Stimulated activated CD8-positive, alpha-beta memory T cell treated with anti-CD3 and anti-CD28 coated beads, Interleukin-12 subunit alpha, Interleukin-12 subunit beta, amount 100 ng/mL, for 4 hours (primary cell): Measurements from ENCODE around the gene RNF187.
"Not testable (repeated sequence)": the region's sequence is repeated elsewhere in the genome, so short reads cannot be mapped to it uniquely, and the experiment has no call there.

Source experiments
- DNase-seq: peaks from one replicate; pipeline ENCODE4 v3.0.0-alpha.2; 2020; ENCODE audit warnings: low read depth

The RNF187 gene

DNA sequence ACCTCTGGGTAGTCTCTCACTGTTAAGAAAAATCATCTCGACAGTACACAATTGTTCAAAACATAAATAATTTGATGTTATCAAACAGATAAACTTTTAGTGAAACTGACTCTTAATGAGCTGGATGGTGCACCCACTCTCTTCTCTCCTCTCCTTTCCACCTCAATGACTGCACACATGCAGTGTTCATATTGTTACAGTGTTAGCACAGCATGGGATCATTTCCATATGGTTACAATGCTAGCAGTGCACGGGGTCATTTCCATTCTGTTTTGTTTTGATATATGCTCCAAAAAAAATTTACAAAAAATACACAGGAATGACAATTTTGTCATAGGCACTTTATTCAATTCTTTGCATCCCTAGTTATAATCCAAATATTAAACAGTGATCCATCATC is 26.4 kb upstream of the RNF187 start:
- no peak for DNase-seq

DNA sequence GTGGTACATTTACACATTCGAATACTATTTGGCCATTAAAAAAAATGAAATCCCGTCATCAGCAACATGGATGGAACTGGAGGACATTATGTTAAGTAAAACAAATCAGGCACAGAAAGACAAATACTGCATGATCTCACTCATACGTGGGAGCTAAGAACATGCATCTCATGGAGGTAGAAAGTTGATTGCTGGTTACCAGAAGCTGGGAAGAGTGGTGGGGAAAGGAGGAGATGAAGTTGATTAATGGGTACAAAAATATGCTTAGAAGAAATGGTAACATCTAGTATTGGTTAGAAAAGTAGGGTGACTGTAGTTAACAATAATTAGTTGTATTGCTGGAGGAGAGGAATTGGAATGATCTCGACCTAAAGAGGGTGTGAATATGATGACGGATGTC is 24.6 kb upstream of the RNF187 start:
- no peak for DNase-seq

DNA sequence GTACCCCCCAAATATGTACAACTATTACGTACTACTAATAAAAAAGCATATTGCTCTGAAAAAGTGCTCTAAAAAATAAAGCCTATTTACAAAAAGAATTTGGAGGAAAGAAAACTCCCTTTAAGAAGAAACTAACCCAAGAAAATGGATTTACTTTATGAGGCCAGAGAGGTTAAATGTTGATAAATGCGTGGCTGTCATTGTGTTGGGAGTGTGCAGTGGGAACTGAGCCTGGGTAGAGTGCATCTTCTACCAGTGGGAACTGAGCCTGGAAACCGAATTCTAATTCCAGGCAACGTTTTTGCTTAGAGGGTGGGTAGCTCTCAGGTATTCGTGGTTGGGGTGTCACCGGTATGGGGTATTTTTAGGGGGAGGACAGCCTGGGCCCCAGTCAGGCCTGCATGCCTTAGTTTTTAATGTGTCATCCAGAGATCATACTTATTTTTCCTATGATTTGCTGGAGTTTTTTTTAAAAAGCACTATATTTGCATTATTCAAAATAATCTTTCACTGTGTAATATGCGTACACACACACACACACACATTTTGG is 24.1 kb upstream of the RNF187 start:
- DNase-seq, result no peak

DNA sequence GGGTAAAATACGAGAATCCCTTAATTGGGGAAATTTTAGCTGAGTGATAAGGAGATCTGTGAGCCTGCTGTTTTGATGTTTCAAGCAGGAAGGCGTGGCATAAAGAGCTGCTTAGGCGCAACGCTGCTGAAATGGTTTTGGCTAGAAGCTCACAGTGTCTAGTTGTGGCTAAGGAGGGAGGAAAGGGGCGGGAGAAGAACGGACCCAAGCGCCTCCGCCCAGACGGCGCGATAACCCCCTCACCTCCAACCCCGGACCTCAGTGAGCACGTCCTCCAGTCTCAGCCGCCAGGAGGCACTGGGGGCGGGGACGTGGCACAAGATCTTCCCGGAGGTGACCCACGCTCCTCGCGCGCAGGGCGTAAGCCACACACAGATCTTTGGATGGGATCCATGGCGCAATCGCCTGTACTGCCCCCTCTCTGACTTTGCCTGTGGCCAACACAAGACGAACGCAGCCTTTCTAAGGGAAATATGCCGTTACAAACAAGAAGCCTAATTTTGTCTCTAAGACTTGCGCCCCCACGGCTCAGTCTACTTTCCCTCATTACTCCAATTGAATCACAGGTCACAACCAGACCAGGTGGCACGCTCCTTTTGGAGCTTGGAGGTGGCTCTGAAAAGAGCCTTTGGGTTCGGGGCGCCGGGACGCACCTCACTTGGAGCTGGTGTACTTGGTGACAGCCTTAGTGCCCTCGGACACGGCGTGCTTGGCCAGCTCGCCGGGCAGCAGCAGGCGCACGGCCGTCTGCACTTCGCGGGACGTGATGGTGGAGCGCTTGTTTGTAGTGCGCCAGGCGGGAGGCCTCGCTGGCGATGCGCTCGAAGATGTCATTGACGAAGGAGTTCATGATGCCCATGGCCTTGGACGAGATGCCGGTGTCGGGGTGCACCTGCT is 23.4 kb upstream of the RNF187 start:
- DNase-seq, result no peak

DNA sequence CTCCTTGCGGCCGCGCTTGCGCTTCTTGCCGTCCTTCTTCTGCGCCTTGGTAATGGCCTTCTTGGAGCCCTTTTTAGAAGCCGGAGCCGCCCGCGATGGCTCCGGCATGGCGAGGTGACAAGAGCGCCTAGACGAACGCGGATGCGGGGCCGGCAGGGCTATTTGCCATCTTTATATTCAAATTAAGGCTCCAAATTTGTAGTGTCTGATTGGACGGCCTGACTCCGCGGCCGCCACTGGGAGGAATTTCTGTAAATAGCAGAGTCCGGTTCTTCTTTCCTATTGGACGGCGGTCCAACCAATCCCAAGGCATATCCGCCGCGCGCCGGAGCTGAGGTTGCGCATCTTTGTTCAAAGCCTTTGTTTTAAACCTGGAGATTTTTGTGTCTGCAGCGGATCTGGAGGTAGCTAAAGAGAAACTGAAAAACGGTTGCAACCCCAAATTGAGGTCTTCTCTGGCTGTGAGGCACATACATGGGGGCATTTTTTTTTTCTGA is 22.6 kb upstream of the RNF187 start:
- DNase-seq, result peak; percentile 67

DNA sequence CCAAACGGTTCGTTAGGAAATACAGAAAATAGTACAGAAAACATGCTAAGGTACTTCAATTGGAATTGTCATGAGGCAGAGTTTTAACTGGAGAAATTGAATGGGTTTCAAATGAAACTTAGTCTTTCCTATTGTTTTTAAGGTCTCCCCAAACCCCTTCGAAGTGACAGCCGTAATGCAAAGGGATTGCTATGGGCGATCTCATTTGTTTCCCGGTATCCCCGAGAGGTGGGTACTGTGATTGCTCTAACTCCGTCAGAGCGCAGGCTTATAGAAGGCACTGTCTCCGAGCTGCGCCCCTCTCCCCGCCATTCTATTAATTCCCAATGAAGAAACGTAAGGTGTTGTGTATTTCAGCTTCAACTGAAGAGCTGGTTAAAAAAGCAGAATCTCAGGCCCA is 22.0 kb upstream of the RNF187 start:
- DNase-seq, result no peak

DNA sequence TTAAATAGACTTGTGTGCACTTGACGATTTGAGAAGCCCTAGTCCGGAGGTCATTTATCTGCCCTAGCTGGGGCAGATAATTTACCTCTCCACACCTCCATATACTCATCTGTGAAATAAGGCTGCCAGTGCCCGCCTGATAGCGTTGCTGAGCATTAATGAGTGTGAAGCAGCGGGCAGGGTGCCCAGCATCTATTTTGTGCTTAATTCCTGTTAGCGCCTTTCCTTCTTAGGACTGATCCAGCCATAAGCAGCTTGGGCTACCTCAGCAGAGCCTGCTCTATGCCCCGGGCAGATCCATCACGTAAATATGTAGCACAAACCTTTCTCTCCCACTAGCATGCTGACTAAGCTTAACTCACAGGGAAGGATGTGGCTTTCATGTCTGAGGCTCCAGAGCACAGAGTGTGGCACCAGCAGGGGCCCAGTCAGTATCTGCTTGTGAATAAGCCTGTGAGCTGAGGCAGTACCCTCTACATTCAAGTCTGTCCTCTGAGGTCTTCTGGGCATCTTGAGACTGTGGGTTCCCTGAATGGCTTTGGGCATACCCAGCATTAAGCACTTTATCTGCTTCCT is 21.5 kb upstream of the RNF187 start:
- DNase-seq, result no peak

DNA sequence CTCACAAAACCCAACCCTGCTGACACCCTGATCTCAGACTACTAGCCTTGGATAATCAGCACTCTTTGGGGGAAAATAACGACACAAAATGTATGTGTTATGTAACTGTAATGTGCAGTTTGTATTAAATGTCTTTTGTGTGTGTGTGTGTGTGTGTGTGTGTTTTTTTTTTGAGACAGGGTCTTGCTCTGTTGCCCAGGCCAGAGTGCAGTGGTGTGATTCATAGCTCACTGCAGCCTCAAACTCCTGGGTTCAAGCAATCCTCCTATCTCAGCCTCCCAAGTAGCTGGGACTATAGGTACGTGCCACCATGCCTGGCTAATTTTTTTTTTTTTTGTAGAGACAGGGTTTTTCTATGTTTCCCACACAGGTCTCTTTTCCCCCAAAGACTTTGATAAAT is 19.0 kb upstream of the RNF187 start:
- not testable (repeated sequence) for DNase-seq

DNA sequence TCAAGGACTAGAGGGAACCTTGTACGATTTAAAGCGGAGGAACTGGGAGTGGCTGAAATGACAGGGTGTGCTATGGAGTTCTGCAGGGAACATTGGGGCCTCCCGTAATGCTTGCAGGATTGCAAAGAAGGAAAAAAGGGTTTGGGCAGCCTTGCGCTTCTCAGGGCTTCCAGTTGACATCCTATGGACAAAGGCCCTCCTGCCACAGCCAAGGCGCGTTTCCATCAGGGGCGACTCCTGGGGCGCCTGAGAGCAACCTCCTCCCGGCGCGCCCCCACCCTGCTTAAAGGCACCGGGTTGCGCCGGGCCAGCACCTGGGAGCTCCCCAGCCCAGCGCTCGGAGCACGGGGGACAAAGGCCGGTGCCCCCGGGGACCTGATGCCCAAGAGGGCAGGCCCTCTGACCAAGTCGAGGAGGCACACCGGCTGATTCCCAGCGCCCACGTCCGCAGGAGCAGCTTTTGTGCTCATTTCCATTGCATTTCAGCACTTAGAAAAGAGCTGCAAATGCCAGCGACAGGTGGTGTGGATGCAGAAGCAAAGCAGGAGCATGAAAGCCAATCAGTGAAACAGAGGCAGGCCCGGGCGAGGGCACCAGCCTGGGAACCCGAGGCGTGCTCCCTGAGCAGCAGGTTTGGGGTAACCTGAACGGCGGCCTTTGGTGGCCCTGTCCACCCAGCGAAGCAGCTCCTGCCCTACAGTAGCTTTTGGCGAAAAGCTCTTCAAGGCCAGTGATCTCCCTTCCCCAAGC is 17.6 kb upstream of the RNF187 start:
- no peak for DNase-seq

DNA sequence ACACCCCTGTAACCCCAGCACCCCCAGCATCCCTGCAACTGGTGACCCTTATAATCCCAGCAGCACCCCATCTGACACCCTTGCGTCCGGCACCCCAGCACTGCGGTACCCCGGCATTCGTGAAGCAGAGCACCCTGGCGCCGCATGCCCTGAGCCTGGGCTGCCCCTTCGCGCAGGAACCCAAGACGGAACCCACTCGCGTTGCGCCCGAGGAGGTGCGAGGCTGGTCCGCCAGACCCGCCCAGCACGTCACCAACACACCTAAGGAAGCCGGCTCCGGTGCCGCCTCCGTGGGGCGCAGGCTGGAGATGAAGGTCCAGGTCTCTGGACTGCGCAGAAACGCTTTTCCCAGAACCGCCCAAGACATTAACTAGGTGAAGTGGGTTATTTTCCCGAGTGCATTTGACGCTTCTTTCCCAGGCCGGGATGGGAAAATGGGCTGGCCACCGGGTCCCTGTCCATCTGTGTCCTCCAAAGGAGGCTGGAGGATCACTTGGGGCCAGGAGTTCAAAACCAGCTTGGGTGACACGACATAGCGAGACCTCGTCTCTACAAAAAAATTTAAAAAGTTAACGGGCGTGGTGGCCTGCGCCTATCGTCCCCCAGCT is 15.9 kb upstream of the RNF187 start:
- no peak for DNase-seq

DNA sequence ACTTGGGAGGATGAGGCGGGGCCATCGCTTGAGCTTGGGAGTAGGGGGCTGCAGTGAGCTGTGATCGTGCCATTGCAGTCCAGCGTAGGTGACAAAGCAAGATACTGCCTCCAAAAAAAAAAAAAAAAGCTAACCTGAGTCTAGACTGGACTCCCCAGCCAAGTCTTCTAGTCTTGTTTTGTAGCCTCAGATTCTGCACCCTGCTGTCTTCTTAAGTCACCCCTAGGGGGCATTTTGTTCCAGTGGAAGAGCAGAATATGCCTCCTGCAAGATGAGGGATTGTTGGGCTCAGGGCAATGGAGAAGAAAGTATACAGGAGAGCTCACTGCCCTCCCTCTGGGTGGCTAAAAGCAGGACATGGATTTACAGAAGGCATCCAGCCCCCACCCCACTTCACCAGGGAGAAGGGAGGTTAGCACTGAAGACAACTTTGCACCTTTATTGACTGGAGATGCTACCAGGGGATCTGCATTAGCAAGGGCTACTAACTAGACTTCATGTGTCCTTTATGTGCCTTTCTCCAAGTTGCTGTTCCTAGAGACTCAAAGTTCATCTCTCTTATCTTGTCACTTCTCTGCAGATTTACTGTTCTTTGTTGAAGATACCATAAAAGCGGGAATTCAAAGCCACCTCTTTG is 15.3 kb upstream of the RNF187 start:
- DNase-seq, result no peak

DNA sequence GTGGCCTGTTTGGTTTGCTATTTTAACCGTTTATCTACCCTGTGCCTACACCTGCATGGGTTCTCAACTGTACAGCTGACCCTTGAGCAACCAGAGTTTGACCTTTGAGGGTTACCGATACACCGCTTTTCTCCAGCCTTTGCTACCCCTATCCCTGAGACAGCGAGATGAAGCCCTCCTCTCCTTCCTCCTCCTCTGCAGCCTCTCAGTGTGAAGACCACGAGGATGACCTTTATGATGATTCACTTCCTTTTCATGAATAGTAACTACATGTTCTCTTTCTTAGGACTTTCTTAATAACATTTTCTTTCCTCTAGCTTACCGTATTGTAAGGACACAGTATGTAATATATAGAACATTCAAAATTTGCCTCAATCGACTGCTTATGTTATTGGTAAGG is 14.5 kb upstream of the RNF187 start:
- DNase-seq, result no peak

DNA sequence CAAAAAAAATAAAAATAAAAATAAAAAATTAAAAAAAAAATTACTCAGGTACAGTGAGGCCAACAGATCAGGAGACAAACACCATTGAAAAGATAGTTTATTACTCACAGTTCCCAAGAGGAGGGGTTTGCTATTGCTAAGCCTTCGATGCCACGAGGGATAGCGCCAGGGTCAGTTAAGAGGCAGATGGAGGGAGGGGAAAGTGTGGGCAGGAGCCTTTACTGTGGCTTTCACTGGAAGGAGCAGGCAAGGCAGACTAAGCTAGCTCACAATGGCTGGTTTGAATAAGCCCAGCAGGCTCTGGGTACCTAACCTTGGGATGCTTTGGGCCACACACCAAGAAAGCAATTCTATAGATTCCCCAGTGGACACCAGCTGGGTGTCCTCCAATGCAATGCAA is 12.7 kb upstream of the RNF187 start:
- no peak for DNase-seq

DNA sequence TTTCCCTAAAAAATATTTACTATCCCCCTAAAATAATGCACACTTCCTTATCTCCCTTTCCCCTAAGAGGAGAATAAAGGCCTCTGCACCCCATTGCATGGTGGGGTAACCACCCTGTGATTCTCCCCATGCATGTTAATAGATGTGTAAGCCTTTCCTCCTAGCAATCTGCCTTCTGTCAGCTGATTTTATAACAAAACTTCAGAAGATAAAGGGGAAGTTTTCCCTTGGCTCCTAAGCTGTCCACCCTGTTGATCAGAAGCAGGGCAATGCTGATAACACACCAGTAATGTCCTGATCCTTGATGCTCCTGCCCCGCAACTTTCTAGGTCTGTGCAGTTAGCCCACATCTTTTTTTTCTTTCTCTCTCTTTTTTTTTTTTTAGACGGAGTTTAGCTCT is 11.4 kb upstream of the RNF187 start:
- no peak for DNase-seq

DNA sequence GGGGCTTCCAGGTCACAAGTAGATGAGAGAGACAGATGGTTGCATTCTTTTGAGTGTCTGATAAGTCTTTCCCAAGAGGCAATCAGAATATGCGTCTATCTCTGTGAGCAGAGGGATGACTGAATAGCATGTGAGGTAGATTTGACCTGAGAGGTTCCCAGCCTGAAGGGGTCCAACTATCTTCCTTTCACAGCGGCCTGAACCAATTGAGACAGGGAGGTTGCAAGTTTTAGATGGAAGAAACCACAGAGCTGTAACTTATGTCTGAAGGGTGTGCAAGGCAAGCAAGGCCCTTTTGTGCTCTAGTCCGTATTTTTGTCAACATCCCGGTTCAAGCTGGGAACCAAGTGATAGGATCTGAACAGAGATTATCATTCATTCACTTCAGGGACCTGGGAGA is 9.9 kb upstream of the RNF187 start:
- DNase-seq, result no peak

DNA sequence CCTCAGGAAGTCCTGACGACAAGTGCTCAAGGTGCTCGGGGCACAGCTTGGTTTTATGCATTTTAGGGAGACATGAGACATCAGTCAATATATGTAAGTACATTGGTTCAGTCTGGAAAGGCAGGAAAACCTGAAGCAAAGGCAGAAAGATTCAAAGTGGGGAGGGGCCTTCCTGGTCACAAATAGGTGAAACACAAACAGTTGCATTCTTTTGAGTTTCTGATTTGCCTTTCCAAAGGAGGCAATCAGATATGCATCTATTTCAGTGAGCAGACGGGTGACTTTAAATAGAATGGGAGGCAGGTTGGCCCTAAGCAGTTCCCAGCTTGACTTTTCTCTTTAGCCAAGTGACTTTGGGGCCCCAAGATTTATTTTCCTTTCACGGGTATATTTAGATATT is 8.9 kb upstream of the RNF187 start:
- no peak for DNase-seq

DNA sequence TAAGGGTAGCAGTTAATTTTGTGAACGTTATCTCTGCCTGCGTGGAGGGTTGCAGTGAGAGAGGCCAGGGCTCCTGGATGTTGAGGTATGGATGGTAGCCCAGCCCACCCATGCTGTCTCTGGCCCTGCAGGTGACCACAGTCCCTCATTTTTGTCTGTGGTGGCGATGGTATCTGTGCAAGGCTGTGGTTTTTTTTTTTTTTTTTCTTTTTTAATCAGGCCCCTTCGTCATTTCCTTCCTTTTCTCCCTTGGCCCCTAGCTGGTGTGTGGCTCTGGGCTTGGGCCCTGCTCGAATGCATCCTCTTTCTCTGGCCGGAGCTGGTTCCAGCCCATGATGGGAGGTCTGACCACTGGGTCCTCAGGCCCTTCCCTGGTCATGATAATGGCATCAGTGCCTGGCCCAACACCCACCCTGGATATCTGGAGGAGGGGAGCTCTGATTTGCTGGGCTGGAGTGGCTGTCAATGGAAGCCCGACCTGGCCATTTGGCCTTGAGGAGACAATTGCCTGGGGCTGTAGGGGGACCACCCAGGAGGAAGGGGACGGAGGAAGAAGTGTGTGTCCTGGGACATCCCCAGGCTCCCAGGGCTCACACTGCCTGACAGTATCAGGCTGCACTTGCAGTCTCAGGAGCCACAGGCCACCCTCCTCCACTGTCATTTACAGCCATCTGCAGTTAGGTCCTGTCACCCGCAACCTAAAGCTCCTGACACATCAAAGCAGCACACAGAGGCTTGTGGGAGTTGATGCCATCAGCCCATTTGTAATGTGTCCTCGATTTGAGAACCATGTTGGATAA is 8.1 kb upstream of the RNF187 start:
- no peak for DNase-seq

DNA sequence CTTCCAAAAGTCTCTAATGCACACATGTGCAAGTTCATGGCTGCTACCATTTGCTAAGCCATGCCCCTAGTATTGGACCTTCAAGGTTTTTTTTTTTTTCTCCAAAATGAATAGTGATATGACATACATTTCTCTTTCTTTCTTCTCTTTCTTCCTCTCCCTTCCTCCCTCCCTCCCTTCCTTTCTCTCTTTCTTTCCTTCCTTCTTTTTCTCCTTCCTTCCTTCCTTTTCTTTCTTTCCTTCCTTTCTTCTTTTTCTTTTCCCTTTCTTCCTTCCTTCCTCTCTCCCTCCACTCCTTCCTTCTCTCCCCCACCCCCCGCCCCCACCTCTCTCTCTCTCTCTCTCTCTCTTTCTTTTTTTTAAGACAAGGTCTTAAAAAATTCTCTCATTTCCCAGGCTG is 3.4 kb upstream of the RNF187 start:
- no peak for DNase-seq

DNA sequence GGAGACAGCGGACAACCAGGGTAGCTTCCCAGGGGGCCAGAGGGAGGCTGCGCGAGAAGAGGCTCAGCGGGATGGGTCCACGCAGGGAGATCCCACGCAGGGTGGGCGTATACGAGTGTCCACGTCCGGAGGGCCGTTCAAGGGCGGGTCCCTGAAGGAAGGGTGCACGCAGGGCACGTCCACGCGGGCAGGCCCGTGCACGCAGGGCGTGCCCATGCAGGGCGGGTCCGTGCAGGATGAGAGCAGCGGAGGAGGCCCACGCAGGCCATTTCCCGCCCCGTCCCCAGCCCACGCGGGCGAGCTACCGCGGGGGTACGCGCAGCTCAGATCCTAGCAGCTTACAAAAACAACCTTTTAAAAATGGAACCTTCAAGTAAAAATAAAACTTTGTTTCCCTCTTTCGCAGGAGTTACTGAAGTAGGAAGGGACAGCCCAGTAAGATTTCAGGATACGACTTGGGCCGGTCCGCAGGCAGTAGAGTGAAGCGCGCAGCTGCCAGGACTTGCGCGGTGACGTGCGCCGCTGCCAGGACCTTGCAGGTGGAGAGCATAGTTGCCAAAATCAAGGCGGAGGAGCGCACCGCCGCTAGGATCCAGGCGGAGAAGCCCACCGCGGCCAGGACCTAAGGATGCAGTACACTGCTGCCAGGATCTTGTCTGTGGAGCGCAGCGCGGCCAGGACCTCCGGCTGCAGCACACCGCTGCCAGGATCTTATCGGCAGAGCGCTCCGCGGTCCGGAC is 416 bp upstream of the RNF187 start:
- peak; percentile 81 for DNase-seq

DNA sequence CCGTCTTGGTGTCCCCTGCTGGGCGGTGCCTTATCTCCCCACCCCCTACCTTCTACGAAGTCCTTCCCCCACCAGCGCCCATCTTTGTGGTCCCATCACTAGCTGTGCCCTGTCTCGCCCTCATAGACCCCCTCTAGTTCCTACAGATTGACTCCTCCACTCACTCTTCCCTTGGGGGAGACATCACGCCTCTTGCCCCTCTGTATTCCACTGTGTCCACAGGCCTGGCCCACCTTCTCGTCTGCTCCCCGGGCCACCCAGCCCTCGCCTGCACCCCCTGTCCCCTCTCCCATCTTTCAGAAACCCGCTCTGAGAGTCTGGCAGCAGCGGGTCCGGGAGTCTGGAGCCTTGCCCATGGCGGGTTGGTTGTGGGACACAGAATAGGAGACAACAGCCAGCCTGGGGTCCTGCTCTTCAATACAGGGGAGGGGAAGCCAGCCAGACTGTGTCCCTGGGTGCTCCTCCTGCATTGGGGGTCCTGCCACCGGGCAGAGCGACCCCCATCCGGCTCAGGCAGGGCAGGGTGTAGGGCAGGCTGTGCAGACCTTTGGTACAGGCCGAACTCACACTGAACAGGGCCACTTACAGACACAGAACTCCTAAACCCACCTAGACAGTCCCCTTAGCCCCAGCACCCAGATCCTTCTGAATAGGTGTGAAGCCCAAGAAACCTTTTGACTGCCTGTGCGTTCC is 1.1 kb downstream of the RNF187 start:
- DNase-seq, result no peak
